HuH-7.5 (cell line): ENCODE data around the gene FRRS1.
"Not testable (repeated sequence)": the region's sequence is repeated elsewhere in the genome, so short reads cannot be mapped to it uniquely, and the experiment has no call there.

ENCODE experiments used
- DNase-seq: peaks from one replicate; pipeline ENCODE4 v3.0.0; 2011; ENCODE audit warnings: low spot score

FRRS1 gene

DNA sequence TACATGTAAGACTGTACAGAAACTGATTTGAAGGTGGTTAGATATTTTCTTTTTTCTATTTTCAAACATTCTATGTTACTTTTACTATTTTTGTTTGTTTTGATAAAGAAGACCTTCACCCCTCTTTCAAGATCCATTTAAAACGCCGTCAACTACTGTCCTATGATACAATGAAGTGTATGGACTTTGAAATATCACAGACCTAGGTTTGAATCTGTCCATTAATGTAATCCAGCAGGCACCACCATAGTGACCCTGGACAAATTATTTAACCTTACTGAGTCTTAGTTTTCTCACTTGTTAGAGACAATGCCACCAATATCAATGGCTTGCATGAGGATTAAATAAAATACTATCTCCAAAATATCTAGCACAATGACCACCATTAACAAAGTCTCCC lies 2.0 kb downstream of the FRRS1 start:
- no peak for DNase-seq

GRCh38 chr1:99763956-99764355 lies 2.5 kb downstream of the FRRS1 start:
- DNase-seq: no peak

- DNase-seq: no peak
These were observed 4.7 kb downstream of the FRRS1 start for GRCh38 chr1:99761774-99762173.

DNA sequence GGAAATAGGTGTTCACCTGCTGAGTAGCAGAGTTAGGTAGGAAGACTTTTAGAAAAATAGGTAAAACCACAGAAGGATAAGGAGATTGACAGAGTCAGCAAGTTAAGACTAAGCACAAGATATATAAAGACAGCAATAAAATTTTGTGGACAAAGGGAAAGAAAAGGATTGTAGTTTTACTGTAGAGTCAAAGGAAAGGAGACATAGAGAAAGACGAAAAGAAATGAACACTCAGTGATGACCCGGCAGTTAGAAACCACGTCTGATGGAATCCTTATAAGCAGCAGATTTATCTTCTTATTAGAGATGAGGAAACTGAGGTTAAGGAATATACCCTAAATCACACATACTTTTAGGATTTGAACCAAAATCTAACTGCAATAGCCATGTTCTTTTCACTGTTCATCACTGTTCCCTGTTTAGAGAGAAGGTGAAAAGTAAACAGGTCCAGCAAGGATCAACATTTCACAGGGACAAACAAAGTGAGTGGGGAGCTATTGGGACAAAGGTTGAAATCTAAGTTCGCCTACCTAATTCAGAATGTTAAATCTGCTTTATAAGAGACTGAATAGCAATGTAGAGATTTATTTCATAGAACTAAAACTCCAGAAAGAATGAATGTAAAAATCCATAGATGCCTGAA lies 6.8 kb downstream of the FRRS1 start:
- no peak for DNase-seq

- not testable (repeated sequence) for DNase-seq
These were observed 7.5 kb downstream of the FRRS1 start for GRCh38 chr1:99758686-99759517.

GRCh38 chr1:99758073-99758511 lies 8.3 kb downstream of the FRRS1 start:
- no peak for DNase-seq

GRCh38 chr1:99756598-99756997 lies 9.8 kb downstream of the FRRS1 start:
- DNase-seq: no peak

DNA sequence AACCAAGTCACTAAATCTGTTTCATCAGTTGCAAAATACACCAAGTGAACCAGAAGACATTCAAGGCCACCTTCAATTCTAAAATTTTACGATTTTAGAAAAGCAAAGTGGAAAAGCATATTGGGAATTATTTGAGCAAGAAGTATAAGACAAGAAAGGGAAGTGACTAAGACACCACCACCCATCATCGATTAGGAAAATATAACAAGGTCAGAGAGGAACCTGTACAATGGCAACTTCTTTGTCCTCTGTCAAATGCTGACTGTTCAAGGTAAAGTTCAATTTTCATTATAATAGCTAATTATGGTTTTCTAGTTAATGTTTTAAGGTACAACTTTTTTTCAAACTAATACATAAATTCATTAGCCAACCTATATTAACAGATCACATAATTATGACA lies 10.8 kb downstream of the FRRS1 start:
- no peak for DNase-seq

- DNase-seq: no peak
These were observed 11.7 kb downstream of the FRRS1 start for GRCh38 chr1:99754697-99755096.

DNA sequence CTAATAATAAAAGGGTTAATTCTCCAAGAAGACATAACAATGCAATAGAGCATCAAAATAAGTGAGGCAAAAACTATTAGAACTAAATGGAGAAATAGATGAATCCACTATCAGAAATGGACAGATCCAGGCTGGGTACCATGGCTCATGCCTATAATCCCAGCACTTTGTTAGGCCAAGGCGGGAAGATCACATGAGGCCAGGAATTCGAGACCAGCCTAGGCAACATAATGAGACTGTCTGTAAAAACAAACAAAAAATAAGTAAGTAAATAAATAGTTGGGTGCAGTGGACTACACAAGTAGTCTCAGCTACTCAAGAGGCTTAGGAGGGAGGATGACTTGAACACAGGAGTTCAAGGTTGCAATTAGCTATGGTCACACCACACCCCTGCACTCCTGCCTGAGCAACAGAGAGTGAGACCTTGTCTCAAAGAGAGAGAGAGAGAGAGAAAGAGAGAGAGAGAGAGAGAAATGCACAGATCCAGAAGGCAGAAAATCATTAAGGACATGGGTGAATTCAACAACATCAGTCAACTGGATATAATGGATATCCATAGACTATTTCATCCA lies 12.3 kb downstream of the FRRS1 start:
- DNase-seq: no peak

- no peak for DNase-seq
These were observed 14.4 kb downstream of the FRRS1 start for GRCh38 chr1:99751877-99752504.

- no peak for DNase-seq
These were observed 16.7 kb downstream of the FRRS1 start for GRCh38 chr1:99749504-99750347.

GRCh38 chr1:99748419-99748818 lies 18.0 kb downstream of the FRRS1 start:
- no peak for DNase-seq

GRCh38 chr1:99745684-99746083 lies 20.8 kb downstream of the FRRS1 start:
- no peak for DNase-seq

- DNase-seq: no peak
These were observed 21.4 kb downstream of the FRRS1 start for GRCh38 chr1:99745061-99745460.

GRCh38 chr1:99740141-99740540 lies 26.3 kb downstream of the FRRS1 start:
- DNase-seq: no peak

DNA sequence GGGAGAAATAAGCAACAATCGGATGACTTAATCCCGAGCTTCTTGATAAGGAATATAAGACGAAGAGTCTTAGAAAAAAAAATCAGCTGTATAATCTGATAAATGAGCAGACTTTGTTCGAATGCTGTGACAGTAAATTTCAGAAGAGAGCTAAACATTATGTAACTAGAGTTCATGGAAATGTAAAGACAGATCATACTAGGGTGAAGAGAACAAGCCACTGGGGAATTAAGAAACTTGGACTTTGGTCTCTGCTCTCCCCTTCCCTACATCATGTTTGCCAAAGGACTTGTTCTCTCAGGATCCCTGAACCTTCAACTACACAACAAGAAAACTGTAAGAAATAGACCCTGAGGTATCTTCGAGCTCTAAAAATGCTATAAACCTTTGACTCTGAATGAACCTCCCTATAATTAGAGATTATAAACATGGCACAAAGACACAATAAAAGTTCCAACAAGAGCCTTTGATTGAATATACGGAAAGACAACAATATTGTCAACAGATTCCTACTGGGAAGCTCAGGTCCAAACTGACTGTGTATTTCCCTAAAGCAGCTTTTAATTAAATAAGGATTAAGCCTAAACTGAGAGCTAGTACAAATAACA lies 27.5 kb downstream of the FRRS1 start:
- DNase-seq: peak; percentile 37

DNA sequence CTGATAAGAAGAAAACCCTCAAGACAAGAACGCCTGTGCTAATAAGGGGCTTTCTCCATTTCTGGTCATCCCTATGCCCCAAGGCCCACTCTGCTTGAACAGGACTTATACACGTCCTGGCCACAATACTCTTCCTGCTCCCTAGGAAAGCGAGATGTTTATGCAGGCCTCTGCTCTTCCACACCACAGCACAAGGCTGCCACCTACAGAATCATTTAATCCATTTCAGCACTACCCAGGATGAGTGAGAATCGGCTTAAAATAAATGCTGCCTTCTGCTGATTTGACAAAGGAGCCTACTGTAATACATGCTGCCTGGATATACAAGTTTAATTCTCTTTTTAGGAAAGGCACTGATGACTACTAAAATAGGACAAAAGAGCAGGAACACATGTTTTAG lies 29.4 kb downstream of the FRRS1 start:
- peak; percentile 8 for DNase-seq

DNA sequence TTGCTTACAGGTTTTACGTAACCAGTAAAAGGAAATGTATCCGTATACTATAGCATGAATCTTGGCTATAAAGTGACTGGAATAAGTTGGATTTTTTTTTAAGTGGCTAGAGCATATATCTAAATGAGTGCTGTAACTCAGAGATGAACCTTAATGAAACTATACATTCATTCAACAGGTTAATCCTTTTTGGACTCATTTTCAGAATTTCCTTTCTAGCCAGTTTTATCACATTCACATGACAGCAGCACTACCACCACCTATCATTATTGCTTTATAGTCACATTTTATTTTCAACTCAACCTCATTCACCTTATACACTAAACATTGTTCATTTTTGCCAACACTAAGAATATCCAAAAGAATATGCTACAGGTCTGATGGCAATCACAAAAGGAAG lies 30.6 kb downstream of the FRRS1 start:
- DNase-seq: no peak

DNA sequence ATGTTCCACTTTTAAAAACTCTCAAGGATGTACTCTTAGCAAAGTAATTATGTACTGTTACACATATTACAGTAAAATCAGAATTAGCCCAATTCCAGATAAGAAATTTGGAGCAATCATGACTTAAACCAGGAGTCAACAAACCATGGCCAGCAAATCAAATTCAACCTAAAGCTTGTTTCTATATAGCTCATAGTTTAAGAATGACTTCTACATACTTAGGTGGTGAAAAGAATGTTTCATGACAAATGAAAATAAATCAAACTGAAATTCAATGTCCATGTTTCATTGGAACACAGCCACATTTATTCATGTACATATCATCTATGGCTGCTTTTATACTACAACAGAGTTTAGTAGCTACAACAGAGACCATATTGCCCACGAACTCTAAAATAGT lies 35.1 kb downstream of the FRRS1 start:
- no peak for DNase-seq

GRCh38 chr1:99728494-99729235 lies 37.8 kb downstream of the FRRS1 start:
- DNase-seq: no peak
